NCI-H748 (cell line): ENCODE results near the gene KPNA2.
"Not testable (repeated sequence)": the region's sequence is repeated elsewhere in the genome, so short reads cannot be mapped to it uniquely, and the experiment has no call there.

Experiments
- DNase-seq: peaks from one replicate; lab custom pipeline; 2025; ENCODE audit not compliant: unreplicated experiment; lab: John Stamatoyannopoulos, UW

Gene KPNA2

DNA sequence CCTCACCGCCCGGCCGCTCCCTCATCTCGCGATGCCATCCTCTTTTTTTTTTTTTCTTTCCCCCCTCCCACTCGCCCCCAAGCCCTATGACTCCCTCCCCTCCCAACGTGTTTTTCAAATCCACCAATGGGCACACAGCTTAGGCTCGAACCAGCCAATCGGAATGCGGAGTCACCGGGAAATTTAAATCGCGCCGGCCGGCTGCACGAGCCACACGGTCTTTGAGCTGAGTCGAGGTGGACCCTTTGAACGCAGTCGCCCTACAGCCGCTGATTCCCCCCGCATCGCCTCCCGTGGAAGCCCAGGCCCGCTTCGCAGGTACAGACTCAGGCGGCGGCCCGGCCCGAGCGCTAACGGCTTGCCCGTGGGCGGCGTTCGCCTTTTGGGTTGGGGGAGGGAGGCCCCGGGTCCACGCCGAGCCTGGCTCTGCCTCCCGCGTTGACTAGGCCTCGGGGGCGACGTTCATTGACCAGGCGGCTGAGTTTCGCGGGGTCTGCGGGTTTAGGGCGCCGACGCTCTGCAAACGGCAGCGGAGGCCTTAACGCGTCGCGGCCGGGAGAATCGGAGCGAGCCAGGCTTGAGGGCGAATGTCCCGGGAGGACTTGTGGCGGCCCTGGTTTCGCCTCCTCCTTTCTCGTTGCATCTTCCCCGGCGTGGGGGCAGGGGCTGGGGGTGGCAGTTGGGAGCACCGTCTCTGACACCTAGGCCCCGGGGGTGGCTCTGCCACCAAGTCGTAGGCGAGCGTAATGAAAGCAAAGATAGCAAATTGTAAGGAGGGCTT is at the start of gene KPNA2:
Gene KPNA2 (plus strand): TSS at position 213 of the 781 bp plus-strand sequence. CDS start 1,398 bp downstream, outside the sequence.
- DNase-seq, result peak; percentile 99

DNA sequence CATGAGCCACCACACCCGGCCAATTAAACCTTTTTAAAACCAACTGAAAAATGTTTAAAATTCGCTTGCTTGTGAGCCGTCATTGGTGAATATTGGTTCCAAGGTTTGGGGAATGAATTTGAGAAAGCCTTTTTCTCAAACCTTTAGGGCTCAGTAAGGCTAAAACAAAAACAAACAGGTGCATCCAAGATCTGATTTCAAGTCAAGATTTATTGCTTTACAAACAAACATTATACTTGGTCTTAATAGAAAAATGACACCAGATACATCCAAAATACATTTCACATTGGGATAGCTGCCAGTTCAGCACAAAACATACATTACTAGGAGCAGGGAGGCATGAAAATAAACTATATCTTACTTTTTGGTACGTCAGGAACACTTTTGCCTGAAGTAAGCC is 44.6 kb upstream of the KPNA2 start:
- DNase-seq, result peak; percentile 65

DNA sequence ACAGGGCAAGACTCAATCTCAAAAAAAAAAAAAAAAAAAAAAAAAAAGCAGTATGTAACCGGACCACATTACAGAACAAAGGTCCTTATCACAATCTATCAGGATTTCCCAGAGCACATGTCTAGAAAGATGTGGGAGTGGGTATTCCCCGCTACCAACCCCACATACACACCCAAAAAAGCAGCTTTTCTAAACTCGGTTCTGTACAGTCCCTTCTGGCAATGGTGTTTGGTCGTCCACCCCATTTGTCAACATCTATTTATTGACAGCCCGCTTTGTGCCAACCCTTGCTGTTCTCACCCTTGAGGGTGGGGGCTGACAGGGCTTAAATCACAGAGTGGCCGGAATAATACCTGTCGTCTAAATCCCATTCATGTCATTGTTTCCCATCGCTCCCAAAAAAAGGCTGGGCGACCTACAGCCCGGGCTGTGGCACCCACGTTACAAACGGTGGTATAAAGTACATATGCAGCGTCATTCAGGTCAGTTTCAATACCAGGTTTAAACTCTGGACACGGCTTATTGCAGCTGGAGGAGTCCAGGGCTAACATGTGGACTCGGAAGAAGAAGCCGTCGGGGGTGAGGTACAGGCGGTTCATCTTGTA is 42.9 kb upstream of the KPNA2 start:
- peak; percentile 43 for DNase-seq

DNA sequence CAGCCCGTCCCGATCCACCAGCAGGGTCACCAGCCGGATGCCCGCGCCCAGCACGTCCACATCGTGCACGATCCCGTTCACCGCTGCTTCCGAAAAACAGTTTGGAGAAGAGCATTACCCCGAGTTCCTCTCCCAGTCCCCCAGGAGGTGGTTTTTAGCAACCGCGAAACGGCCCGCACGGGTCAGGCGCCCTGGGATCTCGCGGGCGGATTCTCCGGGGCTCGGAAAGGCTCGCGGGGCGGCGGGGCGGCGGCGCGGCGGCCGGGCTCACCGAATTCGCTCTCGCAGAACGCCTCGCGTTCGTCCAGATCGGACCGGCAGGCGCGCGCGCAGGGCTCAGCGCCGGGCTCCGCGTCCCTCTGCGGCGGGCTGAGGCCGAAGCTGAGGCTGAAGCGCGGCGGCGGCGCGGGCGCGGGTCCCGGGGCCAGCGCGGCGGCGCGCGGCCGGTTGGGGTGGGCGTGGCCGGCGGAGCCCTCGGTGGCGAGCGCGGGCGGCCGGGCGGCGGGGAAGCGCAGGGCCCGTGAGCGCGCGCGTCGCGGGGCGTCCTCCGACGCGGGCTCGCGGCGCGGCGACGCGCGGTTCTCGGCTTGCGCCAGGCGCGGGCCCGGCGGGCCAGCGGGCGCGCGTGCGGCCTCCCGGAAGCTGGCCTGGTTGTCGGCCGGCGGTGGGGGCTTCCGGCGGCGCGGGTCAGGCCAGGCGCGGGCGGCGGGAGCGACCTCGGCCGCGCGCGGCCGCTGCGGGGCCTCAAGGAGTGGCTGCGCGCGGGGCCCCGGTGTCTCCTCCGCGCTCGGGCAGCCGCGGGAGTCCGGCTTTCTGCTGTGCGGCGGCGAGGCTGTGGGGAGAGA is 42.2 kb upstream of the KPNA2 start:
- peak; percentile 91 for DNase-seq

DNA sequence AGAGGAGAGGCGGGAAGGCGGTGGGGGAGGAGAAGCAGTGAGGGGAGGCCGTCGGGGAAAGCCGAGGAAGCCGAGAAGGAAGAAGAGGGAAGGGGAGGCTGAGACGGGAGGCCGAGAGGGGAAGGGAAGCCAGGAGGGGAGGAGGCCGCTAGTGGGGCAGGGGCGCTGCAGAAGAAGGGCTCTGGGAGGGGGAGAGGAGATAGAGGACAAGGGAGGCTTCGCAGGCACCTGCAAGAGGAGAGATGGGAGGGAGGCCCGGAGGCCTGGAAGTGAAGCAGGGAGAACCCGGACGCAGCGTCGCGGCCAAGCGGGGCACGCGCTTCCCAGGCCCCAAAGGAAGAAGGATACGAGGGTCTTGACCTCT is 41.6 kb upstream of the KPNA2 start:
- peak; percentile 70 for DNase-seq

DNA sequence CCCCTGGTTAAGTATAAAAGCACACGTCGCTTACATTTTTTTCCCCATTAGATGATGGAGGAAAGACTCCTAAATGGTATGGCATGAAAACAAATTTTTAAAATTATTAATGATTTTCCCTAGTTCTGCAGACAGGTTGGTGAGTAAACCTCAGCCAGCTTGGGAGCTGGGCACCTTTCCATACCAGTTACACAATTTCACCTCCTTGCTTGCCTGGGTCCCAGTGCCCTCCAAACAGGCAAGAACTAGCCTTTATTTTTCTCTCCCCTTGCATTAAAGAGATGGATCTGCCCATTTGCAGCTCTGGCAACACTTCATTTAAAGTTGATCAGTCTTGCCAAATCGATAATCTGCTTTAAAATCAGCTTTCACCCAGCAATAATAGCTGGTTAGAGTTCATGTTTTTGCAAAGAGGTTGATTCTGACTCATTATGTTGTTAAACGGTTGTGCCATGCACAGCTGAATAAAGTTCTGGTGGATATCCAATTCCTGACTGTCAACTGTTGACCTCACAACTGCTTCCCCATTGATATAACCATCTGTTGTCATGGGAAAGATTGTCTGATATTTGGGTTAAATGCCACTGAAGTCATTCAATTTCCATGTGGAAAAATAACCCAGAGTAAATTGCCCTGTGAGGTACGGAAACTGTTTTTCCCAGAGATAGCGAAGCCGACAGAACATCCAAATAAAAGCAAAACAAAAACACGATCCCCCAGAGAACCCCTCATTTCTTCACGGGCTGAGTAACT is 40.5 kb upstream of the KPNA2 start:
- peak; percentile 34 for DNase-seq

DNA sequence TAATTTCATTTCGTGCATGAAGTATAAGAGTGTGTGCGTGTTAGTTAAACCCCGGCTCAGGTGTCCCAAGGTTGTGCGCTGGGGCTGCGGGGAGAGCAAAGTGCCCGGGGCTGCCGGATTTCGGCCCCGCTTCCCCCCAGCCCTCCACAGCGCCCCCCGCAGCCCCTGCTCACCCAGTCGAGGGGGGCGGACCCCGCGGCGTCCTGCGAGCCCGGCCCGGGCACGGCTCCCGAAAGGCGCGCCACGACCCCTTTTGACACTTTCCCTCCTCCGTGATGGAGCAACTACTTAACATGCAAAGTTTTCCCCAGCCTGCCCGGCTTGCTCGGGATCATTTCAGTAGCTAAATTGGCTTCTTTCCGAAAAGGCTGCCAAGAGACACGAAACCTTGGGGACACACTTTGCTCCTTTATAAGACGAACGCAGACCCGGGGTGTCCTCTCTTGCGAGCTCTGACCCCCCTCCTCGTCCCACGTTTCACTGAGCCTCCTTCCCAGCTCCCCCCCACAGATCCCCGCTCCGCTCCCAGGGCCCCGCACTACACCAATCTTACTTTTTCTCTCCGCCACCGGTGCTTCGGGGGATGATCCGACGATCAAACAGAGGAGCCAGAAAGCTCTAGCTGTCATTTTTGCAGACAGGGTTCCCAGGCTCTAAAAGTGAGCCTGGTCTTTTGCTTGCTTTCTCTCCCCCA is 39.8 kb upstream of the KPNA2 start:
- DNase-seq, result peak; percentile 34

DNA sequence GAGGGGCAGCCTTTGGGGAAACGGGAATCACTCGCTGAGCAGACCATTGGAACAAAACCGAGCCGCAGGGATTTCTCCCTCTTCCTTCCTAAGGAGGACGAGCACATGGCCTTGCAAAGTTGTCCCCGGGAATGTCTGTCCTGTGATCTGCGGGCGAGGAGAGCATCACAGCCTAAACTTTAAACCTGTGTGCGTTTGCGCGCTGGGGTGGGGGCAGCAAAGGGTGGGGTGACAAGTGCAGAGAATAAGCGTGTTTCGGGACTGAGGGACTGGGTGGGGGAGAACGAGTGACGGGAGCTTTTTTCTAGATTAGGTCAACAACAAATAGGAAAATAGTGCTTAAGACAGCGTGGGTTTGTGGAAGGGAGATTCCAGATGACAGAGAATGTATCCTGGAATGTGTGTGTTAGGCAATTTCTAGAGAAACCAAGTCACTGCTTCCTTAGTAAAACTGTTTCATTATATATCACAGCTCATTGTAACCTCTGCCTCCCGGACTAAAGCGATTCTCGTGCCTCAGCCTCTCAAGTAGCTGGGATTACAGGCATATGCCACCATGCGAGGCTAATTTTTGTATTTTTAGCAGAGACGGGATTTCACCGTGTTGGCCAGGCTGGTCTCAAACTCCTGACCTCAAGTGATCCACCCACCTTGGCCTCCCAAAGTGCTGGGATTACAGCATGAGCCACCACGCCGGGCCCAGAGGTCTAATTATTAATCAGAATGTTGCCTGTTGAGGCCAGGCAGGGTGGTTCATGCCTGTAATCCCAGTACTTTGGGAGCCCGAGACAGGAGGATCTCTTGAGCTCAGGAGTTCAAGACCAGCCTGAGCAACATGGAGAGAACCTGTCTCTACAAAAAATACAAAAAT is 39.0 kb upstream of the KPNA2 start, which contains the start of gene C17orf58:
Gene C17orf58 (minus strand): TSS at position 169 of the 871 bp plus-strand sequence. CDS start 271 bp downstream, outside the sequence.
- not testable (repeated sequence) for DNase-seq

DNA sequence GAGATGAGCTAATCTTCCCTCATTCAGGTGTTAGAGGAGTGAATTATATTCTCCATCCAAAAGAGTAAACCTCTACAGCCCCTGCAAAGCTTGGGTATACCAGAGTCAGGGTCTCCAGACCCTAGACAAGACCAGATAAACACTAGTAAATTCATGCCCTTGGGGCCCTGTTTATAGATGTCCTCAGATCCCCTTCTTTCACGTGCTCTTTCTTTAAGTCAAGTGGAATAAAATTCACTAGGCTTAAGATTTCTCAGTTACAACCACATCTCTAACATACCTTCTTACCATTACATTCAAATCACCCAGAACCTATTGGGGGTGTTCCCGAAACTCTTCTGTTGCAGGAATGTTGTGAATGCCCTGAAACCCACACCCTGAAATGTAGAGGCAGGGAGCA is 37.1 kb upstream of the KPNA2 start:
- DNase-seq, result no peak

DNA sequence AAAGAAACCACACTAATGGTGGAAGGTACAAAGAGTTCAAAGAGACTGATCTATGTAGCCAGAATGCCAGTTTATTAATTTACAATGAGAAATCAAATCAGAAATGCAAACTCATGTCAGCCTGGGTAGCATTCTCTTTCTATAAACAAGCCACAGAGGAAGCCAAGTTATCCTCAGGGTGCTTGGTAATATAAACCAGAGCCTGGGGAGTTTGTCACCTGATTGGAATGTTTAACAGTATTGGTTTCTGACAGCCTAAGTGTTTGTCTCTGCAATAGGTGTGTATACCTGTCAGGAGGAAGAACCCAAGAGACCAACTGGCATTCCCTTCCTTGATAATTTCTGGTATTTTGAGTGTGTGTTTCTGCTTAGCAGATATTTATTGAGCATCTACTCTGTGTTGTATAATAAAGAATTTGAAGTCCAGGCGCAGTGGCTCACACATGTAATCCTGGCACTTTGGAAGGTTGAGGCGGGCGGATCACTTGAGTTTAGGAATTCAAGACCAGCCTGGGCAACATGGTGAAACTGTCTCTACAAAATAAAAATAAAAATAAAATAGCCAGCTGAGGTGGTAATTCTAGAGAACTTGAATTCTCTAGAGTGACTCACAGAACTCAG is 36.1 kb upstream of the KPNA2 start:
- DNase-seq, result no peak

DNA sequence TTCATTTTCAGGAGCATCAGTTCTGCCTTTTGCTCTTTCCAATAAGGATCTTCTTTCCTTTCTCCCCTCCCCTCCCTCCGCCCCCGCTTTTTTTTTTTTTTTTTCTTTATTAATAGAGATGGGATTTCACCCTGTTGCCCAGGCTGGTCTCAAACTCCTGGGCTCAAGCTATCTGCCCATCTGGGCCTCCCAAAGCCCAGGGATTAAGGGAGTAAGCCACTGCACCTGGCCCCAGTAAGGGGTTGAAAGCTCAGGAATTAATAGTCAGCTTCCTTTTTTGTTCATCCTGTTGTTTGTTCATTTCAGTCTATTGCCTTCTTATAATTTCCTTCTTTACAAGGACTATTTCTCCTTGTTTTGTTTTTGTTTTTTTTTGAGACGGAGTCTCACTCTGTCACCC is 31.3 kb upstream of the KPNA2 start:
- DNase-seq, result no peak

DNA sequence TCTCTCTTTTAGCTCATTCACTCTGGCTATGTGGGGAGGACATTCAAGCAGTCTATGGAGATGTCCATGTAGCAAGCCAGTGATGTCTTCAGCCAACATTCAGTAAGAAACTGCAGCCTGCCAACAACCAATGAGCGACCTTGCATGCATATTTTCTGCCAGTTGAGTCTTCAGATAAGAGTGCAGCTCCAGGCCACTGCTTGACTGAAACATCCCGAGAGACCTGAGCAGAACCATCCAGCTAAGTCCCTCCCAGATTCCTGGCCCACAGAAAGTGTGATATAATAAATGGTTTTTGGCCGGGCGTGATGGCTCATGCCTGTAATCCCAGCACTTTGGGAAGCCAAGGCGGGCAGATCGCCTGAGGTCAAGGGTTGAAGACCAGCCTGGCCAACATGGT is 28.7 kb upstream of the KPNA2 start:
- no peak for DNase-seq

DNA sequence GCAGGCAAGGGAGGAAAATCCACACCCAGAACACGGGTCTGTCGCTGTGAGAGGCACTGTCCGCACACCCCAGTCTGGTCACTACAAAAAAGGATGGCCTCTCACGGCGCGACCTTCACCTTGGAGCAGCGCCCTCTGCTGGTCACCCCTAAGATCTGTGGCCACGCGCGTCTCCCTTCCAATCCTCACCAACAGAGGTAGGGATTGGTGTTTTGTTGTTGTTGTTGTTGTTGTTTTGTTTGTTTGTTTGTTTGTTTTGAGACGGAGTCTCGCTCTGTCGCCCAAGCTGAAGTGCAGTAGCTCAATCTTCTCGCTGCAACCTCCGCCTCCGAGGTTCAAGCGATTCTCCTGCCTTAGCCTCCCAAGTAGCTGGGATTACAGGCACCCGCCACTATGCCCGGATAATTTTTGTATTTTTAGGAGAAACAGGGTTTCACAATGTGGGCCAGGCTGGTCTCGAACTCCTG is 24.3 kb upstream of the KPNA2 start:
- DNase-seq, result peak; percentile 67

DNA sequence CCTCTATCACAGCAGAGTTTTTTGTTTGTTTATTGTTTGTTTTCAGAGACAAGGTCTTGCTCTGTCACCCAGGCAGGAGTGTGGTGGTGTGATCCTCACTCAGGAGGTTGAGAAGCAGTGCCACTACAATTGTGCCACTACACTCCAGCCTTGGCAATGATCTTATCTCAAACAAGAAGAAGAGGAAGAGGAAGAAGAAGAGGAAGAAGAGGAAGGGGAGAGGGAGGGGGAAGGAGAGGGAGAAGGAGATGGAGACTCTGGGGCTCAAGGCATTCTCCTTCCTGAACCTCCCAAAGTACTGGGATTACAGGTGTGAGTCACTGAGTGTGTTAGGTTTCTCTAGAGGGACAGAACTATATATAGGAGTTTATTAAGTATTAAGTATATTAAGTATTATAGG is 22.1 kb upstream of the KPNA2 start:
- DNase-seq, result no peak

DNA sequence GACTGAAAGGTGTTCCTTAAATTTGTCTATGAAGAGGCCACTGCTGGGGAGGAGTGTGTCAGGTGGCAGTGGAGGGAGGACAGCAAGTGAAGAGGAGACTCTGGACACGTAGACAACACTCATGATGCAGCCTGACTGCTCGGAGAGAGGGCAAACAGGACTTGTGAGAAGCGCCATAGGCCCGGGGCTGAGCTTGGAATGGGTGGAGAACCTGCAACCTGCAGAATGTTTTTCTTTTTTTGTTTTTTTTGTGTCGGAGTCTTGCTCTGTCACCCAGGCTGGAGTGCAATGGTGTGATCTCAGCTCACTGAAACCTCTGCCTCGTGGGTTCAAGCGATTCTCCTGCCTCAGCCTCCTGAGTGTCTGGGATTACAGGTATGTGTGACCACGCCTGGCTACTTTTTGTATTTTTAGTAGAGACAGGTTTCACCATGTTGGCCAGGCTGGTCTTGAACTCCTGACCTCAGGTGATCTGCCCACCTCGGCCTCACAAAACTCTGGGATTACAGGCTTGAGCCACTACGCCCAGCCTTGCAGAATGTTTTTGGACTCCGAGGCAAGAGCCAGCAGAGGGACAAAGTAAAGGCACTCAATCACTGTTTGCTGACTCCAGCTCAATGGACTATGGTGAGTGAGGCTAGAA is 20.3 kb upstream of the KPNA2 start:
- no peak for DNase-seq

DNA sequence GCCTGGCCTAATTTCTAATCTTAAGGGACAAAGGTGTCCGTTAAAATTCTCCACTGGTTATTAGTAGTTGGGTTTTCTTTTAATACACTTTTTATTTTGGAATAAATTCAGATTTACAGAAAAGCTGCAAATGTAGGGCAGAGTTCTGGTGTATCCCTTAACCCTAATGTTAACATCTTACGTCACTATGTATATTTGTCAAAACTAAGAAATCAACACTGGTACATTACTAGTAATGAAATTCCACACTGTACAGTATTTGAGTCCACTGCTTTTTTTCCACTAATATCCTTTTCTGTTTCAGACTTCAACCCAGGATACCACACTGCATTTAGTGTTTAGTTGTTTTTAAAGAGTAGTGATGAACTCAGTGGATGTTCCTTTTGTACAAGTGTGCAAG is 18.7 kb upstream of the KPNA2 start:
- DNase-seq, result no peak

DNA sequence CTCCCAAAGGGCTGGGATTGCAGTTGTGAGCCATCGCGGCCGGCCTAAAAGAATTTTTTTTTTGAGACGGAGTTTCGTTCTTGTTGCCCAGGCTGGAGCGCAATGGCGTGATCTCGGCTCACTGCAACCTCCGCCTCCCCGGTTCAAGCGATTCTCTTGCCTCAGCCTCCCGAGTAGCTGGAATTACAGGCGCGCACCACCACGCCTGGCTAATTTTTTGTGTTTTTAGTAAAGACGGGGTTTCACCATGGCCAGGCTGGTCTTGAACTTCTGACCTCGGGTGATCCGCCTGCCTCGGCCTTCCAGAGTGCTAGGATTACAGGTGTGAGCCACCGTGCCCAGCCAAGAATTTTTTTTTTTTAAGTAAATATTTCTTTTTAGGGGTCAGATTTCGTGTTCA is 17.0 kb upstream of the KPNA2 start:
- DNase-seq, result not testable (repeated sequence)

DNA sequence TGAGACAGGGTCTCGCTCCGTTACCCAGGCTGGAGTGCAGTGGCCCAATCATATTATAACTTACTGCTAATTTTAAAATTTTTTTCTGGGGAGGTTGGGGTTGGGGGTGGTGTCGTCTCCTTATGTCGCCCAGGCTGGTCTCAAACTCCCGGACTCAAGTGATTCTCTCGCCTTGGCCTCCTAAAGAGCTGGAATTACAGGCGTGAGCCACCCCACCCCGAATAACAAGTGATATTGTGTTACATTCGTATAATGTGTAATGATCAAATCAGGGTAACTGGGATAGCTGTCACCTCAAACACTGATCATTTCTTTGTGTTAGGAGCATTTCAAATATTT is 16.2 kb upstream of the KPNA2 start:
- peak; percentile 50 for DNase-seq
